HL-60 (cell line): ENCODE measurements around the gene IFT43.

ENCODE experiments used
- DNase-seq, 2 experiments: peaks; one replicate each; pipeline ENCODE4 v3.0.0-alpha.2; 2010 to 2020; ENCODE audit warnings: low read depth in 1 of 2, low spot score in 1 of 2
- H3K27ac ChIP-seq: fragments of 250-450 bp; sonication (Bioruptor Pico); replicated peaks from 2 replicates; pipeline ENCODE4 v1.5.1; 2020; ENCODE audit warnings: mild to moderate bottlenecking, moderate library complexity
- H3K27me3 ChIP-seq: fragments of 250-450 bp; sonication (Bioruptor Pico); 2 replicates; pipeline ENCODE4 v1.5.1; 2021; ENCODE audit warnings: mild to moderate bottlenecking, moderate library complexity; ENCODE audit not compliant: insufficient read depth, poor library complexity, severe bottlenecking
- H3K4me3 ChIP-seq: replicated peaks from 2 replicates; pipeline ENCODE4 v1.5.1; 2011; ENCODE audit warnings: mild to moderate bottlenecking, control low read depth, low read length; ENCODE audit not compliant: insufficient read depth
- GABPA ChIP-seq: IDR thresholded peaks from 2 replicates; pipeline ENCODE4 v1.6.1; 2012; ENCODE audit warnings: low read depth
- POLR2AphosphoS5 ChIP-seq: IDR thresholded peaks from 2 replicates; pipeline ENCODE4 v1.6.1; 2012; ENCODE audit warnings: low read depth
- SPI1 ChIP-seq: IDR thresholded peaks from 2 replicates; pipeline ENCODE4 v1.6.1; 2012; ENCODE audit warnings: low read depth, mild to moderate bottlenecking, borderline replicate concordance
- TF ChIP-seq, protein P1 (sequence below): IDR thresholded peaks from 2 replicates; pipeline ENCODE4 v1.6.1; 2012; ENCODE audit warnings: low read depth; ENCODE audit not compliant: insufficient replicate concordance
- TF ChIP-seq, protein P2 (sequence below): IDR thresholded peaks from one replicate; pipeline ENCODE4 v1.5.1; 2011; ENCODE audit warnings: low read length, control low read depth, inconsistent platforms; ENCODE audit not compliant: insufficient read depth

IFT43 gene

DNA sequence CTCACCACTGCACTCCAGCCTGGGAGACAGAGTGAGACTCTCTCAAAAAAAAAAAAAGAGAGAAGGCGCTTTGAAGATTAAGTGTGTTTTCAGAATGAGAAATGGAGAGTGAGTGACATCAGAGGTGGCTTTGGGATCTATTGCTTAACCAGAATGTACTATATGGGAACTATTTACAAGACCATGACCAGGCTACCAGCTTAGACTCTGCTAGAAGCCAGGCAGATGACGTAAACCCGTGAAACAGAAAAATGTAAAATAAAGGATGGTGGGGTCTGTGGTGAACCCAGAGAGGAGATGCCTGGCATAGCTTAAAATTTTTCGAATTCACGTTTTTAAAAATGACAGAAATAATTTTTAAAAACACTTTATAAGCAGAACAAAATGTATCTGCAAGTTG, 82.0 kb downstream of the IFT43 start:
- Histone ChIP-seq H3K4me3 (no peak overlapping the region), H3K27ac (no peak overlapping the region), H3K27me3 (no peaks in the 10 kb centered on the region)
- no peak for DNase-seq
- TF ChIP-seq GABPA (no peak), SPI1 (no peak), POLR2AphosphoS5 (no peak)
- TF ChIP-seq, protein P1, sequence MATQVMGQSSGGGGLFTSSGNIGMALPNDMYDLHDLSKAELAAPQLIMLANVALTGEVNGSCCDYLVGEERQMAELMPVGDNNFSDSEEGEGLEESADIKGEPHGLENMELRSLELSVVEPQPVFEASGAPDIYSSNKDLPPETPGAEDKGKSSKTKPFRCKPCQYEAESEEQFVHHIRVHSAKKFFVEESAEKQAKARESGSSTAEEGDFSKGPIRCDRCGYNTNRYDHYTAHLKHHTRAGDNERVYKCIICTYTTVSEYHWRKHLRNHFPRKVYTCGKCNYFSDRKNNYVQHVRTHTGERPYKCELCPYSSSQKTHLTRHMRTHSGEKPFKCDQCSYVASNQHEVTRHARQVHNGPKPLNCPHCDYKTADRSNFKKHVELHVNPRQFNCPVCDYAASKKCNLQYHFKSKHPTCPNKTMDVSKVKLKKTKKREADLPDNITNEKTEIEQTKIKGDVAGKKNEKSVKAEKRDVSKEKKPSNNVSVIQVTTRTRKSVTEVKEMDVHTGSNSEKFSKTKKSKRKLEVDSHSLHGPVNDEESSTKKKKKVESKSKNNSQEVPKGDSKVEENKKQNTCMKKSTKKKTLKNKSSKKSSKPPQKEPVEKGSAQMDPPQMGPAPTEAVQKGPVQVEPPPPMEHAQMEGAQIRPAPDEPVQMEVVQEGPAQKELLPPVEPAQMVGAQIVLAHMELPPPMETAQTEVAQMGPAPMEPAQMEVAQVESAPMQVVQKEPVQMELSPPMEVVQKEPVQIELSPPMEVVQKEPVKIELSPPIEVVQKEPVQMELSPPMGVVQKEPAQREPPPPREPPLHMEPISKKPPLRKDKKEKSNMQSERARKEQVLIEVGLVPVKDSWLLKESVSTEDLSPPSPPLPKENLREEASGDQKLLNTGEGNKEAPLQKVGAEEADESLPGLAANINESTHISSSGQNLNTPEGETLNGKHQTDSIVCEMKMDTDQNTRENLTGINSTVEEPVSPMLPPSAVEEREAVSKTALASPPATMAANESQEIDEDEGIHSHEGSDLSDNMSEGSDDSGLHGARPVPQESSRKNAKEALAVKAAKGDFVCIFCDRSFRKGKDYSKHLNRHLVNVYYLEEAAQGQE: no peak
- TF ChIP-seq, protein P2, sequence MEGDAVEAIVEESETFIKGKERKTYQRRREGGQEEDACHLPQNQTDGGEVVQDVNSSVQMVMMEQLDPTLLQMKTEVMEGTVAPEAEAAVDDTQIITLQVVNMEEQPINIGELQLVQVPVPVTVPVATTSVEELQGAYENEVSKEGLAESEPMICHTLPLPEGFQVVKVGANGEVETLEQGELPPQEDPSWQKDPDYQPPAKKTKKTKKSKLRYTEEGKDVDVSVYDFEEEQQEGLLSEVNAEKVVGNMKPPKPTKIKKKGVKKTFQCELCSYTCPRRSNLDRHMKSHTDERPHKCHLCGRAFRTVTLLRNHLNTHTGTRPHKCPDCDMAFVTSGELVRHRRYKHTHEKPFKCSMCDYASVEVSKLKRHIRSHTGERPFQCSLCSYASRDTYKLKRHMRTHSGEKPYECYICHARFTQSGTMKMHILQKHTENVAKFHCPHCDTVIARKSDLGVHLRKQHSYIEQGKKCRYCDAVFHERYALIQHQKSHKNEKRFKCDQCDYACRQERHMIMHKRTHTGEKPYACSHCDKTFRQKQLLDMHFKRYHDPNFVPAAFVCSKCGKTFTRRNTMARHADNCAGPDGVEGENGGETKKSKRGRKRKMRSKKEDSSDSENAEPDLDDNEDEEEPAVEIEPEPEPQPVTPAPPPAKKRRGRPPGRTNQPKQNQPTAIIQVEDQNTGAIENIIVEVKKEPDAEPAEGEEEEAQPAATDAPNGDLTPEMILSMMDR: no peak

DNA sequence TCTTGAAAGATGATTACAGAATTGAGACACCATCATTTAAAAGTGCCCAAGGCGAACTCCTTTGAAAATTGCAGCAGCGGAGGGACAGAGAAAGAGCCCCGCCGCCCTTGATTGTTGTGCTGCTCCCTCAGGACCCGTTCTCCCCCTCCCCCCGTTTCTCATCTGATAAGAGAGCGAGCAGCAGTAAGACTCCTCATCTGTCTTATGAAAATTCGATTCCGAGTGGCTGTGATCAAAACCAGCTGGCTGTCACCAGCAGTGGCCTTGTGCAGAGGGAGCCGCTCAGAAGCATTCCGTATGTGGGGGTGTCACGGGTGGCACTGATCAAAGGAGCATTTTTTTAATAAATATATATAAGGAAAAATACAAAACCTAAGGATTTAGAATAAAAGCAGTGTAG, 88.2 kb downstream of the IFT43 start:
- Histone ChIP-seq H3K27ac (no peak overlapping the region), H3K4me3 (no peak overlapping the region), H3K27me3 (no peaks in the 10 kb centered on the region)
- TF ChIP-seq POLR2AphosphoS5: no peak
- DNase-seq: no peak

DNA sequence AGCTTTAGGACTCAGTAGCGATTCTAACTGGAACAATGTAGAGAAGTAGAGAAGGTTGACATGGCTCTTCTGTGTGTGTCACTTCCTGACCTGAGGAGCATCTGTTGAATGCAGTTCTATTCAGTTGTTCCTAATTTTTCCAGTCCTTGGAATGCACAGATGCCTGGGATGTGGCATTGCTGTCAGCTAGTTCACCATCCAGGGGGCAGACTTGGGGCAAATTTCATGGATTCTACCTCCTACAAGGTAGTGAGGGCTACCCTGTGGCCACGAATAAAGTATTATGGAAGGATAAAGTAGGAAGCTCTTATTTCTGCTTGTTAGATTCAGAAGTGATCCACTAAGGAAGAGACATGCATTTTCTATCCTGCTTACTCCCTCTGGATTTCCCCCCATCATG, 91.8 kb downstream of the IFT43 start:
- TF ChIP-seq SPI1 (no peak), GABPA (no peak), POLR2AphosphoS5 (no peak)
- TF ChIP-seq, protein P1: no peak
- TF ChIP-seq, protein P2: no peak
- no peak overlapping the region for H3K27ac ChIP-seq
- H3K4me3 ChIP-seq: no peak overlapping the region
- no peak for DNase-seq
- H3K27me3 ChIP-seq: no peaks in the 10 kb centered on the region

DNA sequence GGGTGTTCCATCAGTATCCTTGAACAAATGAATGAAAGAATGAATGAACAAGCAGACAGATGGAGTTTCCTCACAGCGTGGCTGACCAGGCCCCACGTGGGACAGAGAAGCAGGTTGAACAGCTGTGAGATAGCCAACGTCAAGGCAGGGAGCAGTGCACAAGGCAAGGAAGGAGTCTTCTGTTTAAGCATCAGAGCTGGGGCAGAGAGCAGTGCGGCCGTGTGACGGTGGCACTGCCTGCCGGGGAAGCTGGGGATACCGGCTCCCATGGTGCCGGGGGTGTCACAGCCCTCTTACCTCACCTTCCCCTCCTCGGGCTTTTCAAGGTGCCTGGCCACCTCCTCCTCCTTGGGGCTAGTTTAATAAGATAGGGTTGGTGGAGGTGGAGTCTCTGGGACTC, 92.9 kb downstream of the IFT43 start:
- Histone ChIP-seq H3K27me3 (no peaks in the 10 kb centered on the region), H3K27ac (no peak overlapping the region), H3K4me3 (no peak overlapping the region)
- TF ChIP-seq POLR2AphosphoS5 (no peak), GABPA (no peak), SPI1 (no peak)
- TF ChIP-seq, protein P2: no peak
- TF ChIP-seq, protein P1: no peak
- DNase-seq: no peak
